CD4-positive, alpha-beta T cell treated with Interleukin-10 for 1 hour (primary cell): ENCODE data around the gene TIPARP.
"Not testable (repeated sequence)": the region's sequence is repeated elsewhere in the genome, so short reads cannot be mapped to it uniquely, and the experiment has no call there.

Experiments used
- DNase-seq: peaks from one replicate; pipeline ENCODE4 v3.0.0-alpha.2; 2020

The TIPARP gene

DNA sequence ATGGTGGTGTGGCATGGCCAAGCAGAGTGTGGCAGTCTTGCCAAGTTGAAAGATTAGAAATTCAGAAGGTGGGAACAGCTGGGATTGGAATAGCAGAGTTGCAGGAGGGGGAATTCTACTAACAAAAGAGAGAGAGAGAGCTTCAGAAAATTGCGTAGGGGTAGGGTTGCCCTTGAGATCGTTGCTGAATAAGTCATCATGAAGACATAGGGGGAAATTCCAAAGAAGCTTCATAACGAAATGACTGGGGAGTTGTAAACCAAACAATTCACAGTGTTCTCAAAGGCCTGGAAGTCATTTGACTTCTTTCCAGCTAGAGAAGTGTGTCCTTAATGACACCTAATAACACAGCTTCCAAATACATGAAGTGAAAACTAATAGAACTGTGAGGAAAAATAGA, 26.3 kb upstream of the TIPARP start:
- DNase-seq = no peak

DNA sequence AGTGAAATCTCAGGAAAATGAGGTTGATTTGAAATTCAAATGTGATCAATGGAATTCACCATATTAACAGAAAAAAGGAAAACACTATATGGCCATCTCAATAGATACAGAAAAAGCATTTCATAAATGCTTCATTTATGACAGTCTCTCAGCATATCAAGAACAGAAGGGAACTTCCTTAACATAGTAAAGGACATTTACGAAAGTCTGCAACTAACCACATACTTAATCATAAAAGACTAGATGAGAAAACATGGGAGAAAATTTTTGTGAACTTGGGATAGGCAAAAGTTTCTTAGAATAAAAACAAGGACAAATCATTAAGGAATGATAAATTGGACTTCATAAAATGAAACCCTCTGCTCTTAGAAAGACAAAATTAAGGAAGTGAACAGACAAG, 24.7 kb upstream of the TIPARP start:
- DNase-seq = no peak

DNA sequence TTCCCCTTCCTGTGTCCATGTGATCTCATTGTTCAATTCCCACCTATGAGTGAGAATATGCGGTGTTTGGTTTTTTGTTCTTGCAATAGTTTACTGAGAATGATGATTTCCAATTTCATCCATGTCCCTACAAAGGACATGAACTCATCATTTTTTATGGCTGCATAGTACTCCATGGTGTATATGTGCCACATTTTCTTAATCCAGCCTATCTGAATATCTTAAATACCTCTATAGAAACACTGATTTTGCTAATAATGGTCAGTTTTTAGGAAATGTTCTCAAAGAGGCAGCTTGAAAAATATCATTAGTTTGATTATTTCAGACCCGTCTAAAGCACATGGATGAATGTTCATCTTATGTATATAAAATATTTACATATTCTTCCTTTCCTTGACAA, 21.7 kb upstream of the TIPARP start:
- DNase-seq = not testable (repeated sequence)

DNA sequence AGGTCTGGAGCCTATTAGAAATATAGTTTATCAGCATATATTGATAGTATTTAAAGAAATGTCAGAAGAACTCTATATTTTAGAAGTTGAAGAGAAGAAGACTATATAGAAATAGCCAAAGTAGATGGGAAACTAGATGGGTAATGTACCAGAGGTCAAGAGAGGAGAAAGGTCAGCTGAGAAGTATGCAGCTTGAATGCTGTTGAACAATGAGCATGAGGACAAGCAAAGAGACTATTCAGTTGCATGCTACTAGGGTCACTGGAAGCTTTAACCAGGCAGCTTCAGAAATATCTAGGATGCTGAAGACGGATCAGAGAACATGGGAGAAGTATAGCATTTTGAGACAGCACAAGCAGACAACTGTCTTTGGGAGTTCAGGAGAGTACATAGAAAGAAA, 19.6 kb upstream of the TIPARP start:
- no peak for DNase-seq

DNA sequence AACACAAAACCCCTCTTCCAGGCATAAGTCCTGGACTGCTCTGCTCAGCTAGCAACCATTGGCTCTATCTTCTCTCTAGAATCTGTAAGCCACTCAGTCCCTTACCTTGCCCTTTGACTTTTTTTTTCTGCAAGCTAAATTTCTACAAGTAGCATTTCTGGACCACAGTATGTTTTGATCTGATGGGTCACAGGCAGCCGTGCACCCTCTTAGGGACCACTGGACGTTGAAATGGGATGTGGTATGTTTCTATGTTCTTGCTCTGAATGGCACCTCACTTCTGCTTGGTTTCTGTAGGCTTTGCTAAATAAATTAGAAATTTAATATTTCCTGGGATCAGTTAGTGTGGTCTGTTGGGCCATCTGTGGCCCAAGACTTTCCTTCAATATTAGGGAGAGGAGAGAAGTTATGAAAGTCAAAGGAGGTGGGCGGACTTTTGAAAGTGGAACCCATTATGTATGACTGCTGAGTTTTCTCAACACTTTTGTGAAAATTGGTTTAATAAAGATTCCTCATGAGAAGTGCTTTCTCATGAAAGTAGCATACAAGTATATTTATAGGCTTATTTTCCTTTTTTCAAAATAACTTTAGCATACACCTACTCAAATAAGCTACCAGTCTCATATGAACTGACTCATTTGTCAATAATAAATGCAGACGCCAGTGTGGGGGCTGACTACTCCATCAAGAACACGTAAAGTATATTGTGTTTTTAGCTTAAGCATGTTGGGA, 18.4 kb upstream of the TIPARP start:
- DNase-seq = no peak

DNA sequence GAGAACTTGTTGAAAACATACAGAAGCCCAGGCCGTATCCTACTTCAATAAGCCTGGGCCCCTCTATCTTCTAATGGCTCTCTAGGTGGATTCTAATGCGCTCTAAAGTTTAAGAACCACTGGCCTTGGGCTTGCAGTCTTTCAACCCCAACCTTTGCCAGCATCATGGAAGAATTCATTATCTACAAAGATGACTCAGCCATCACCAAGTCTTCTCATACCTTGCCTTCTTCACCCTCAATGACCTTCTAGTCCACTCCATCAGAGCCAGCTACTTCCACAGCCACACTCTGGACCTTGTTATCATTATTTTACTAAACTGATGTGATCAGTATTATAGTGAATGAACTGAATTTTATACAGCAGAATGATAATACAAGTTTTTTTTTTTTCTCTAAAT, 16.9 kb upstream of the TIPARP start:
- DNase-seq = no peak

DNA sequence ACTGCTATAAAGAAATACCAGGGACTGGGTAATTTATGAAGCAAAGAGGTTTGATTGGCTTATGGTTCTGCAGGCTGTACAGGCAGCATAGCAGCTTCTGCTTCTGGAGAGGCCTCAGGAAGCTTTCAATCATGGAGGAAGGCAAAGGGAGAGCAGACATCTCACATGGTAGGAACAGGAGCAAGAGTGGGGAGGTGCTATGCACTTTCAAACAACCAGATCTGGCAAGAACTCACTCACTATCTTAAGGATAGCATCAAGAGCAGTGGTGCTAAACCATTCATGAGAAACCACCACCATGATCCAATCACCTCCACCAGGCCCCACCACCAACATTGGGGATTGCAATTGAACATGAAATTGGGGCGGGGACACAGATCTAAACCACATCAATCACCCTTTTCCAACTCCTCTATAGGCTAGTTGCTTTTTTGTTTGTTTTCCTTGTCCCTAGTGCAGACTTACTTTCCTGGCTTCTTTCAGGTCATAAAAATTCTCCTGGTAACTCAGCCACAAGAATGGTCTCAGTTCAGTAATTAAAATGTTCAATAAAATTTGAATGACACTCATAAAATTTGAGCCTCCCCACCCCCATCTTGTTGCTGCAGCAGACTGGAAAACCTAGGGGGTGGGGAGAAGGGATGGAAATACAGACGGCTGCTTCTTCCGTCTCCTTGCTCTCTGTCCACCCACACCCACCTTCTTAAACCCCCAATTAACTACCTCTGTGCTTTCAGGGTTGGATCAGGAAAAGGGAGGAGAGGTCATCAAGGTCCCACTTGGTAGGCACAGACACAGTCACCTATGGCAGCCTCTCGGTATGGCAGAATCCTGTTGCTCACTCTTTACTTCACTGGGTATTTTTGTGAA, 16.3 kb upstream of the TIPARP start:
- DNase-seq = no peak

DNA sequence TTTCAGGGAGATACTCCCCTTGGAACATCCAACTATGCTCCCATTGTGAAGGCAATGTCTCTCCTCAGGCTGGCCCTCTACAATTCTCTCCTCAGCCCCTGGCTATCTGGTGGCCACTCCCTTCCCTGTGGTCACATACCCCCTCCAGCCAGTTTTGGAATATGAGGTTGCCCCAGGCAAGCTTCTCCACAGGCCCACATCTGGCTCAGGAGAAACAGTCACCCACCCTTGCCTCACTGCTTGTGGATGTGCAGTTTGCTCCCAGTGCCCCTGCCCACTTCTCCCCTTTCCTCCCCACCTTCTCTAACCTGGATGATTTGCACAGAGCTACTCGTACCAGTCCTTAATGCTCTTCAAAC, 15.7 kb upstream of the TIPARP start:
- no peak for DNase-seq

DNA sequence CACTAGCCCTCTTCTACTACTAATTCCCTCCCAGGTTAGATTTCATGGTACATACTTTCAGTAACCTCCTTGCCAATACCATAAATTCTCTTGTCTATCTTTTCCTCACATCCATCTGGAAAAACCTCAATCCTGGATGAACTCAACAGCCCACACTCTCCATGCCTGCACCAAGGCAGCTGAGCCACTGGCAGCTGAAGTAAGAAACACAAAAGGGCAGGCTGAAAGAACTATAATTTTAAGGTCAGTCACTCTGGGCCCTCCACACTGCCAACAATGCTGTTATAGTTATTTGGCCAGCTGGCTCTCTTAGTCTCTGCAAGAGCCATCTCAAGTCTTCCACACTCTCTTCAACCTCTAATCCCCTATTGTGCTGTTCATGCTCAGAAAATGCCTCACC, 15.1 kb upstream of the TIPARP start:
- DNase-seq = no peak

DNA sequence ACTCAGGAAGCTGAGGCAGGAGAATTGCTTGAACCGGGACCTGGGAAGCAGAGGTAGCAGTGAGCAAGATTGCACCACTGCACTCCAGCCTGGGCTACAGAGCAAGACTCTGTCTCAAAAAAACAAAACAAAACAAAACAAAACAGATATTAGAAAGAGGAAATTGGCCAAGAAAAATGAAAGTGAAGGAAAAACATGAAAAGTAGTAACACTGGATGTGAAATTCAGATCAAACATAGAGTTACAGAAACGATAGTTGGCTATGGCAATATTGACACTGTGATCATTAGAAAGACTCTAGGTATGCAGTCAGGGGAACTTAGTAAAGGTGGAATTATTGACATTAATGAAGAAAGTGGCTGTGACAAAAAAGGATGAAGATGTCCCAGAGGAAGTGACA, 13.2 kb upstream of the TIPARP start:
- no peak for DNase-seq

DNA sequence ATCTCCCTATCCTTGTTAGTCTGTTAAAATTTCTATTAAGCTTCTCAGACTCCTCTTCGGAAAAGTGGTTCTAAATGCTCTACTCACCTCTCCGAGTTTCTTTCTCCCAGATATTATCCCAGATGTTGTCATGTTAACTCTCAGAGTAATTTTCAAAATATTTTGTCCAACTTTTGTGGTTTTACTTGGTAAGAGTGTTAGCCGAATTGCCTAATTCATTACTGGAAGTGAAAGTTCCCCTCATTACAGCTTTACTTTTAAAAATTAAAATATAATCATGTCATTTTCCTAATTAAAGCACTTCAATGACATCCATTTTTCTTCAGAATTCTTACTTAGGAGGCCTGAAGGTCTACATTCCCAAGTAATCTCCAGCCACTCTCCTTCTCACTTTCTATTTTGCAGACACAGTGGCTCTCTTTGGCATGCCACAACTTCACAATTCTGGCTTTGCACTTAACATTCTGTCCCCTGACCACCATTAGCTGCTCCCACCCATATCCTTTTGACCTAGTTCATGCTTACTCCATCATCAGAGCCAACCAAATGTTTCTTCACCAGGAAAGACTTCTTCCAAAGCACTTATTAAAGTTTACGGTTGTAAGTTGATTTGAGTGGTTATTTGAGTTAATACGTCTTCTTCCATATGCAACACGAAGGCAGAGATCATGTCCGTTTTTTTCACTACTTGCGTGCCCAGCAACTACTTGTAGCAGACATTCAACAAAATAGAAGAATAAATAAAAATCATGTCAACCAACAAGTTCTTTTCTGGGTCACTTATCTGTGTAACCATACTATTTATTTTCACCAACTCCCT, 10.2 kb upstream of the TIPARP start:
- DNase-seq = no peak

DNA sequence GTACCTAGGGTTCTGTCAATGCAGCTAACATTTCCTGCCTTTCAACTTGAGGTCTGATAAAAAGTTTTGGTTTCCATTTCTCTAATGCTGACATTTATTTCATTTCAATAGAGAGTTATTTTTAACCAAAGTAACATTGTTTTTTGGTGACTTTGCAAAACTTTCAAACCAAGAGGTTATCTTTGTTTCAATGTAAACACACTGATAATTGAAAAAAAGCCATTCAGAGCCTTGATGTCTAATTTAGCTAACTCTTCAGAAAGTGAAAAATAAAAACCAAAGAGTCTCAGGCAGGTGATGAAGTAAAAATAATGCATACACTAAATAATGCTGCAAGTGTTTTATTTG, 9.6 kb upstream of the TIPARP start:
- peak; percentile 39 for DNase-seq

DNA sequence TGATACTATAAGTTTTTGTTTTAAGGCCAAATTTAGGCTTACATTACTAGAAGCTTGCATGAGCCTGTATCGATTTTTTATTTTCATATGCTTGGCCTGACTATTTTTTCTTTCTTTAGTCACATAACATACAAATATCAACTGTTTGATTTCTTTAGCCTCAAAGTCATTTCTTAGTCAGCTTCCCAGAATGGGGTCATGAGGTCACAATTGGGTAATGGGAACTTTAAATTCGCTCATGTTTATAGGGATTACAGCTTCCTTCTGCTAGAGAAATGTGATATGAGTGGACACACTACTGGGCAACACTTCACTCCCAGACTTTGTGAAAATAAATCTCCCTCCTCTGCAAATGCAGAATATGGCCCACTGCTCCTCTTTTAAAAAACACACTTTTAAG, 9.1 kb upstream of the TIPARP start:
- DNase-seq = no peak

DNA sequence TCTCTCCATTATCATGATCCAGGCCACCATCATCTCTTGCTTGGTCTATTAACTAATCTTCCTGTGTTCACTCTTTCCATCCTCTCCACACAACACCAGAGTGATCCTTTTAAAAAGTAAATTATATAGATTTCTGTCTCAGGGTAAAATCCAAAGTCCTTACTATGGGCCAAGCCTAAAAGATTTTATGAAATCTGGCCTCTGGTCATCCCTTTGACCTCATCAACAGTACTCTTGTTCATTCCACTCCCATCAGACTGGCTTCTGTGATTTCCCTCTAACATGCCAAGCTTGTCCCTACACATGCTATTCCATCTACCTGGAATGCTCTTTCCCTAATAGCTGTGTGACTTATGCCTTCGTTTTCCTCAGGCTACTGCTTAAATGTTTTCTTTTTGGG, 8.3 kb upstream of the TIPARP start:
- DNase-seq = no peak

DNA sequence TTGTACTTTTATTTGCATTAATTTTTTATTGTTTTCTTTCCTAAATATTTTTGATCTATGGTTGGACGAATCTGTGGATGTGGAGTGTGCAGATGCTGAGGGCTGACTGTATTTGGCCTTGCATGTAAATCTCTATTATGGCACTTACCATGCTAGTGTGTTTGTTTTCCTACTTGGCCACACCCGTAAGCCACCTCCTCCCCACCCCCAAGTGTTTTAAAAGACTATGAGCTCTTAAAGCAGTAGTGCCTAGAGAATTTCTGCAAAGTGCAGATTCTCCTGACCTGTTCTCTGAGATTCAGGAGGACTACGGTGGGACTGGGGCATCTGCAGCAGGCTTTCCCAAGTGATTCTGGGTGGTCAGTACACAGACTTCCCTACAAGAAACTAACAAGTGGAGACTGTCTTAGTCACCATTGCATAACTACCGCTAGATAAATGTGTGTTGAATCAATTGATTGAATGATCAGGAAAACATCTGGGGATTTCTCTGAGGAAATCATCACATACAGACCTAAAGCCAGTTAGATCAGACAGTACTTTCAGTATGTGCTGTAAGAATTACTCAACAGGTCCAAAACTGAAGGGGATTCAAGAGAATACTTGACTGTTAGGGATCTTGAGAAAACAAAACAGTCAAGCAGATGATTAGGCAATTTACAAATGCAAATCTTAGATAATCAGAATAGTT, 6.2 kb upstream of the TIPARP start:
- DNase-seq = no peak

DNA sequence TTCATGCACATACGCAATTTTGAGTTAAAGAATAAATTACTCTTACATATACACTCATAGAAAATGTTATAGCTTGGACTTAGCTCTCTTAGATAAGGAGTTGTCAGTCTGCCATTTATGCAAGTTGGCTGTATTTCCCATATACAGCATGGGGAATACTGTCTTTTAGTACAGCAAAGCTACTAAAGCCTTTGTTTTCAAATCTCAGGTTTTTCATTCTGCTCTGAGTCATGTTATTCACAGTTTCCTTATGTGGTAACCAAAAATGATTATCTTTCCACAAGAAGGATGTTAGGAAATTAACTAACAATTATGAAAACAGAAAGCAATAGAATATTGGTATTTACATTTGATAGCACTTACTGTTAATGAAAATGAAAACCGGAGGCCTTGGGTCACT, 4.3 kb upstream of the TIPARP start:
- DNase-seq = no peak

DNA sequence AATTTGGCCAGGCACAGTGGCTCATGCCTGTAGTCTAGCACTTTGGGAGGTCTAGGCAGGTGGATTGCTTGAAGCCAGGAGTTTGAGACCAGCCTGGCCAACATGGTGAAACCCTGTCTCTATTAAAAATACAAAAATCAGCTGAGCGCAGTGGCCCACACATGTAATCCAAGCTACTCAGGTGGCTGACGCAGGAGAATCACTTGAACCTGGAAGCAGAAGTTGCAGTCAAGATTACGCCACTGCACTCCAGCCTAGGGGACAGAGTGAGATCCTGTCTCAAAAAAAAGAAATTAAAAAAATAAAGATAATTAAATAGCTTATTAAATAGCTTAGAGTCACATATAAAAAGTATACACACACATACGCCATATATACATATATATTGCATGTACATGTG, 3.7 kb upstream of the TIPARP start:
- DNase-seq = no peak

DNA sequence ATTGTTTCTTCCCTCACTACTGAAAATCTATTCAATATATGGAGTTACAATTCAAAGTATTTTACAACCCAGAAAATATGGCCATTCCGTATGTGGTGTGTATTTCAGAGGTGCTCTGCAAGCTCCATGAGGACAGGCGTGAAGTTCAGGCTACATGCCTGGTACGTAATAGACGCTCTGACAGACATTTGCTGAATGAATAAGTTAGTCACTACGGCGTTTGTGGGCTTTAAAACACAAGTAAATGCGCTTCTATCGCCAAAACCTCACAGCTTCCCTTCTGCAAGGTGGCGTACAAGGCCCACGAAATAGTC, 701 bp upstream of the TIPARP start:
- no peak for DNase-seq

DNA sequence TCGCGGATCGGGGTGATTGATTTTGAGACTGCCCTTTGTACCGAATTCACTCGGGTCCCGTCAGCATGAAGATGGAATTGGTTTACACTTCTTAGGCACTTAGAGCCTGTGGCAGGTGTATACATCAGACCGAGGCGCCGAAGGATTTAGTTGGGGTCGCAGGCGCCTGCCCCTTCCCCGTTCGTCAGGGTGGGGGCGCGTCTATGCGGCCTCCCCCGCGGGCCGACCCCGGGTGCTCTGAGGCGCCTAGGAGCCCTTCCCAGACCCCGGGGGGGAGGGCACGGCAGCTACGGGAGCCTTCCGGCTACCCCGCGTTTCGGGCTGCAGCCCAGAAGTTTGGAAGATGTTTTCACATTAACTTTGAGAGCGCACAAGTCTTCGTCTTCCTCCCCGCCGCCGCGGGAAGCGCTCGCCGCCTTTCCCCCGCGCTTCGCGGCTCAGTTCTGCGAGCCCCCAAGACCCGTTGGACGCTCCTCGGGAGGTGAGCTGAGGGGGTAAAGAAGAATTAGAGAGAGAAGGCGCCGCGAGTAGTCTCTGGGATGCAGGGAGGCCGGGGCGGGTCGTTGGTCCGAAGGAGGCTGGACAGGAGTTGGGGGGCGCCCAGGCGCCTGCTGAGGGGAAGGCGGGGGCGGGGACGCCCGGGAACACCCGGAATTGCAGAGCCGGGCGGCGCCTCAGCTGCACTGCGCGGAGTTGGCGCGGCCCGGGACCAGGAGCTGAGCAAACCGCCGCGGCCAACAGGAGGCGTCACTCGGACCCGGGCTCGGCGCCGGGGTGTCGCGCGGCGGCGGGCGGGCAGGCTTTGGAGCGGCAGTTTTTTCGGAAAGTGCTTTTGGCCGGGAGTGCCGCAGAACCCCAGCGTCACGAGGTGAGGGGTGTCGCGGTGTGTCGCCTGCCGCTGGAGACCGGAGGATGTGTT, 780 bp downstream of the TIPARP start:
- peak; percentile 42 for DNase-seq

DNA sequence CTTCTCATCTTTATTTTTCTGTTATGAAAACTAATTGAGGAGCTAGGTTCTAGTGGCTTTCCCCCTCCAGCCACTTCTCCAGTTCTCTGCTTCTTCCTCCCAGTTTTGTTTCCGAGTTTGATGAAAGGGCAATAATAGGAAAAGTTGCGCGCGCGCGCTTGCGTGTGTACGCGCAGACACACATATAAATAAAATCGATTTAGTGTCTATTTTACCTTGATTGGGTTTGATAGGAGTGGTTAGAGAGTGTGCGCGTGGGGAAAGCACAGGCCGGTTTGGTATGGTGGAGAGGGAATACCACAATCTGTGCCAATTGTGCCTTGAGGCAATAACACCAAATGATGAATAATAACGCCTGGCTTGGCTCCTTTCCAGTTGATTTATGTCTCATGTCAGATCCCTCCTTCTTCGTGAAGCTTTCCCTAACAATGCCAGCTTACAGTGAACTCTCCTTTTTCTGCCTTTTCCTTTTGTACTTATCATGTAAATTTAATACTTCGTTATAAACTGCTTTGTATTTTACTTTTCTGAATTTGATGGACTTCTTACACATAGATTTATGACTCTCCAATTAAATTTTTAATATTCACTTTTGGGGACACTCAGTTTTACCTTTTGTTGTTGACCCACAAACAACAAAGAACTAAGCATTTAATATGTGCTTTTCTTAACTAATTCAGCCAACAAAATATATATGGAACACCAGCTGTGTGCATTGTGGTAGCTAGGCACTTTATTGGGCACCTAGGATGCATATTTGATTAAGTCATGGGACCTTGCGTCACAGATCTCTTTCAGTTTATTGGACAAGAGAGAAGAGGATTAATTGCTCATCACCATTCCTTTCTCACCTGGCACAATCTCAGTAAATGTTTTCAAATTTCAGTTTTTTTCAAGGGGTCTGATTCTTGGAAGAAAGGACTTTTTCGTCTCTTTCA, 1.7 kb downstream of the TIPARP start:
- peak; percentile 51 for DNase-seq
